HepG2 (cell line): ENCODE results near the gene CHN1. TPM values are rescaled to one million over a fixed set of nuclear protein-coding genes. Genes with fewer than 3 reads are reported as not detected.

Experiments used
- ATAC-seq: fragments of 200-7000 bp; cut with Tn5 transposase; 3 replicates; pipeline ENCODE4 v1.9.1; 2020; ENCODE audit warnings: mild to moderate bottlenecking, moderate library complexity
- BruUV-seq: library from RNA; stranded (reverse); fragments of 400-500 nt; replicated peaks from 2 replicates; lab custom pipeline; 2021; lab: Mats Ljungman, UMichigan
- CTCF ChIA-PET: fragments of 300-600 bp; formaldehyde crosslinking; extraction: SDS; loops from one replicate; lab custom pipeline; 2021; ENCODE audit warnings: low total read pairs, inconsistent platforms, low intra/inter-chr PET ratio; lab: Yijun Ruan, JAX
- POLR2A ChIA-PET: fragments of 350-600 bp; sonication (Branson Sonifier 250); formaldehyde crosslinking; loops from one replicate; lab custom pipeline; 2020; ENCODE audit warnings: antibody characterized with exemption, inconsistent platforms; lab: Yijun Ruan, JAX
- DNase-seq: peaks from one replicate; pipeline ENCODE4 v3.0.0-alpha.2; 2015; ENCODE audit warnings: low spot score
- FAIRE-seq: peaks from 3 replicates; lab custom pipeline; 2011; peaks lifted over from hg19 to GRCh38; lab: Jason Lieb, UNC
- H2AFZ ChIP-seq: one replicate; pipeline ENCODE4 v1.6.1; 2011; ENCODE audit warnings: low read length, inconsistent platforms
- H3K27ac ChIP-seq: fragments of 300-600 bp; 3 replicates; pipeline ENCODE4 v1.8.0; 2011; ENCODE audit warnings: mixed run types, mild to moderate bottlenecking, mixed read lengths, low read length, inconsistent platforms; ENCODE audit not compliant: insufficient read depth; ENCODE audit errors: extremely low read length
- H3K27me3 ChIP-seq, 2 experiments: fragments of 200-600 bp in 1 of 2; 2 replicates in 1 of 2; 3 replicates in 1 of 2; pipeline versions ENCODE4 v1.6.0 to v1.8.0; 2011; ENCODE audit warnings: low read length in 2 of 2, mild to moderate bottlenecking in 2 of 2, moderate library complexity in 2 of 2, inconsistent platforms in 1 of 2; ENCODE audit not compliant: insufficient read depth in 2 of 2, control insufficient read depth in 1 of 2
- H3K36me3 ChIP-seq, 2 experiments: fragments of 200-600 bp in 1 of 2; replicated peaks in 1 of 2; 2 replicates in 1 of 2; 3 replicates in 1 of 2; pipeline versions ENCODE4 v1.5.1 to v1.8.0; 2011; ENCODE audit warnings: low read length in 2 of 2, inconsistent platforms in 1 of 2; ENCODE audit not compliant: insufficient read depth in 2 of 2, control insufficient read depth in 1 of 2
- H3K4me1 ChIP-seq: 2 replicates; pipeline ENCODE4 v1.5.1; 2012; ENCODE audit warnings: low read length, inconsistent platforms; ENCODE audit not compliant: insufficient read depth
- H3K4me2 ChIP-seq: 2 replicates; pipeline ENCODE4 v1.6.0; 2011; ENCODE audit warnings: low read depth, low read length, inconsistent platforms
- H3K4me3 ChIP-seq, 3 experiments: fragments of 200-600 bp in 1 of 3; sonication (generic), shearing (Covaris generic) in 1 of 3; replicated peaks in 1 of 3; 2 replicates each; pipeline ENCODE4 v1.5.1; 2011 to 2016; ENCODE audit warnings: low read length in 3 of 3, inconsistent platforms in 2 of 3, low read depth in 2 of 3, mild to moderate bottlenecking in 2 of 3, control low read depth in 1 of 3, mixed read lengths in 1 of 3; ENCODE audit not compliant: insufficient read depth in 1 of 3
- H3K79me2 ChIP-seq: one replicate; pipeline ENCODE4 v1.6.1; 2011; ENCODE audit warnings: low read length, inconsistent platforms; ENCODE audit not compliant: insufficient read depth
- H3K9ac ChIP-seq: 2 replicates; pipeline ENCODE4 v1.6.0; 2011; ENCODE audit warnings: mild to moderate bottlenecking, low read depth, low read length, inconsistent platforms; ENCODE audit not compliant: insufficient read depth
- H3K9me3 ChIP-seq: 2 replicates; pipeline ENCODE4 v1.5.1; 2012; ENCODE audit warnings: mild to moderate bottlenecking, low read length
- H4K20me1 ChIP-seq: 2 replicates; pipeline ENCODE4 v1.6.0; 2011; ENCODE audit warnings: inconsistent platforms, mild to moderate bottlenecking, low read length, moderate library complexity; ENCODE audit not compliant: insufficient read depth
- DNMT3B ChIP-seq: conservative IDR thresholded peaks from 2 replicates; pipeline ENCODE4 v1.6.1; 2016; ENCODE audit warnings: missing biosample characterization, control low read depth
- E2F5 ChIP-seq: sonication (generic); formaldehyde crosslinking; conservative IDR thresholded peaks from 2 replicates; pipeline ENCODE4 v1.4.0; 2020; ENCODE audit warnings: missing genetic modification reagents
- FOXP1 ChIP-seq, 2 experiments: fragments of 450-650 bp in 1 of 2; IDR thresholded peaks; 2 replicates each; pipeline ENCODE4 v1.6.1; 2017 to 2018; ENCODE audit warnings: antibody characterized with exemption in 1 of 2
- GATA4 ChIP-seq: sonication (generic); IDR thresholded peaks from 2 replicates; pipeline ENCODE4 v1.6.1; 2016; ENCODE audit warnings: antibody characterized with exemption, low read depth, borderline replicate concordance
- HDAC1 ChIP-seq: sonication (generic); formaldehyde crosslinking; IDR thresholded peaks from 2 replicates; pipeline ENCODE4 v1.5.1; 2020; ENCODE audit warnings: mild to moderate bottlenecking, missing genetic modification reagents
- MXD4 ChIP-seq: IDR thresholded peaks from 2 replicates; pipeline ENCODE4 v1.6.1; 2016; ENCODE audit warnings: mild to moderate bottlenecking, missing biosample characterization, missing genetic modification reagents
- NCOA2 ChIP-seq: sonication (generic); formaldehyde crosslinking; IDR thresholded peaks from 2 replicates; pipeline ENCODE4 v1.8.0; 2022; ENCODE audit warnings: inconsistent platforms
- PHF5A ChIP-seq: IDR thresholded peaks from one replicate; pipeline ENCODE4 v1.6.1; 2018; ENCODE audit warnings: low read depth, missing genetic modification reagents; ENCODE audit not compliant: unreplicated experiment
- PRPF4 ChIP-seq: fragments of 200-400 bp; formaldehyde crosslinking; IDR thresholded peaks from 2 replicates; pipeline ENCODE4 v1.6.1; 2016; ENCODE audit warnings: low read length, low read depth; ENCODE audit not compliant: poor library complexity, severe bottlenecking
- RXRB ChIP-seq: IDR thresholded peaks from 2 replicates; pipeline ENCODE4 v1.6.1; 2016; ENCODE audit warnings: borderline replicate concordance, missing genetic modification reagents, missing compliant biosample characterization
- SNAPC2 ChIP-seq: sonication (generic); formaldehyde crosslinking; IDR thresholded peaks from 2 replicates; pipeline ENCODE4 v1.8.1; 2022; ENCODE audit warnings: mild to moderate bottlenecking, missing genetic modification reagents
- ZBTB14 ChIP-seq: sonication (generic); formaldehyde crosslinking; IDR thresholded peaks from 2 replicates; pipeline ENCODE4 v1.4.0; 2020; ENCODE audit warnings: missing genetic modification reagents
- ZMYM3 ChIP-seq: sonication (generic); formaldehyde crosslinking; IDR thresholded peaks from 2 replicates; pipeline ENCODE4 v1.5.1; 2020; ENCODE audit warnings: mild to moderate bottlenecking, missing genetic modification reagents
- ZNF543 ChIP-seq: sonication (generic); formaldehyde crosslinking; IDR thresholded peaks from 2 replicates; pipeline ENCODE4 v1.4.0; 2020; ENCODE audit warnings: mild to moderate bottlenecking, missing genetic modification reagents
- ZNF687 ChIP-seq: sonication (generic); formaldehyde crosslinking; IDR thresholded peaks from 2 replicates; pipeline ENCODE4 v1.5.1; 2020; ENCODE audit warnings: mild to moderate bottlenecking, missing genetic modification reagents, moderate library complexity
- ZNF780A ChIP-seq: sonication (generic); formaldehyde crosslinking; IDR thresholded peaks from 2 replicates; pipeline ENCODE4 v1.8.0; 2022; ENCODE audit warnings: mild to moderate bottlenecking, missing genetic modification reagents, moderate library complexity
- WGBS: methylation state at CpG from one replicate; pipeline ENCODE4 v1.1.6; 2017; ENCODE audit warnings: low lambda C conversion rate; 5-methylcytosine and 5-hydroxymethylcytosine counted together
- in situ Hi-C: cut with HindIII; loops from 2 replicates; pipeline ENCODE4 v1.10.0; 2017; ENCODE audit warnings: low pct_unique_long_range_greater_than_20kb; ENCODE audit not compliant: extremely low pct_ligation_motif_present
- intact Hi-C: fragments of 100-400 bp; cut with micrococcal nuclease; formaldehyde crosslinking; loops from one replicate; pipeline ENCODE4 v1.10.0; 2022; ENCODE audit not compliant: unreplicated experiment
- polyA plus RNA-seq, 8 experiments: library from polyadenylated mRNA; depleted of rRNA in 3 of 8; stranded (reverse) in 7 of 8; unstranded in 1 of 8; fragments of >200 nt; fragmentation: Illumina TruSeq in 4 of 8; extraction: Trizol in 4 of 8; gene quantifications; 2 replicates each; pipeline versions ENCODE4 v1.2.1 to v1.2.3, GENCODE V29; 2011 to 2016; ENCODE audit warnings: low read depth in 4 of 8, missing spikeins in 1 of 8, mixed read lengths in 1 of 8; ENCODE audit not compliant: insufficient read depth in 1 of 8
- total RNA-seq, 5 experiments: library from RNA; depleted of rRNA; stranded (reverse); fragments of >200 nt; fragmentation: Illumina TruSeq; extraction: Trizol; gene quantifications; 2 replicates each; pipeline ENCODE4 v1.2.3, GENCODE V29; 2016; ENCODE audit warnings: low read depth in 1 of 5

Gene CHN1
- total and polyA plus RNA-seq, 2 of the 13 experiments (the other 11 are each of a cell fraction or from before 2014, with no cell fraction given) = 2.8 to 3.5 TPM

GRCh38 chr2:174836377-174836994 lies 168.7 kb downstream of the CHN1 start:
- in situ Hi-C loops = no loop called here
- no peak for ATAC-seq
- no peaks in the 10 kb centered on the region for H3K4me1 ChIP-seq

More at GRCh38 chr2:174836377-174836994, 168.7 kb downstream of the CHN1 start:
- intact Hi-C loops = no loop called here
- Histone ChIP-seq H3K27ac (no peak overlapping the region), H3K4me3 (no peak overlapping the region), H3K9ac (no peak overlapping the region), H3K27me3 (0 out of 5 replicates have a peak, but pooled peaks cover 0 to 4% of the 10 kb centered on the region in 2 experiments), H3K36me3 (no peaks in the 10 kb centered on the region), H3K4me2 (no peak overlapping the region), H3K79me2 (no peaks in the 10 kb centered on the region), H4K20me1 (no peaks in the 10 kb centered on the region), H2AFZ (no peak overlapping the region), H3K9me3 (no peaks in the 10 kb centered on the region)
- FAIRE-seq = no peak
- no TSS peak for BruUV-seq
- CTCF ChIA-PET = no interaction called here
- WGBS = 10% methylated on average over 3 of the region's 3 CpGs
- no peak for DNase-seq
- TF ChIP-seq DNMT3B (CRISPR knock-in tag) (no peak), ZMYM3 (CRISPR knock-in tag) (no peak), RXRB (no peak), PHF5A (CRISPR knock-in tag) (no peak), MXD4 (CRISPR knock-in tag) (no peak), HDAC1 (CRISPR knock-in tag) (no peak), PRPF4 (no peak), ZNF780A (CRISPR knock-in tag) (no peak), ZNF543 (CRISPR knock-in tag) (no peak), ZNF687 (CRISPR knock-in tag) (no peak), FOXP1 (IDR thresholded peaks at IDR 0.05) (no peak), FOXP1 (CRISPR knock-in tag; IDR thresholded peaks at IDR 0.05) (no peak), ZBTB14 (CRISPR knock-in tag) (no peak), GATA4 (no peak), E2F5 (CRISPR knock-in tag) (no peak), NCOA2 (CRISPR knock-in tag) (no peak), SNAPC2 (CRISPR knock-in tag) (no peak)
- POLR2A ChIA-PET = no interaction called here
